ENCODE data around the gene CTDP1.

CTDP1 gene

DNA sequence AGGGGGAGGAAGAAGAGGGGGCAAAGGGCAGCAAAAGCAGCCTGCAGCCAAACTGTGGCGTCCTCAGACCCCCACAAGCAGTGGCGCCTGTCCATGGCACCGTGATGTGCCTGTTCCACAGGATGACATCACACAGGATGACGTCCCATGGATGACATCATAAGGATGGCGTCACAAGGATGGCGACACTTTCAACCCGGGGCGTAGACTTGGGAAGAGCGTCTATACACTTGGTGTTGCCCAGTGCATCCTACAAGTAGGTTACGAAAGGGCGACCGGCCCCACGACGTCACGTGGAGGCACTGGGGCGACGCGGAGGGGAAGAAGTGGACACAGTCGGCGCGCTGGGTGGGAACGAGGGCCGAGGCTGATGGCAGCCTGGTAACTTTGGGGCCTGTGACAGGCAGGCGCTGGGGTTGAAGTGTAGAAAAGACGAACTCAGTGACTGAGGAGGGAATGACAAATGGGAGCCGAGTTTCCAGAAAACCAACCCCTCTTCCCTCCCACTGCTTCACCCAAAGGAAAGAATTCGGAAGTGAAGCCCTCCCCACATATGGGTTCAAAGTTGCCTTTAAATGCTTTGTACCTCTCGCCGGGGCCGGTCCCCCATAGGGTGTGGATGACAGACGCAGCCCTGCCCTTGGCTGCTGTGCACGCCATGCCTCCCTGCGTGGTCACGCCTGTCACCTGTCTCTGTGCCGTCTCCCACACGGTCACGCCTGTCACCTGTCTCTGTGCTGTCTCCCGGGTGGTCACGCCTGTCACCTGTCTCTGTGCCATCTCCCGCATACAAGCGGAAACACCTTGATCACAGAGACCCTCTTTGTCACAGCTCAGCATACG is 104.7 kb downstream of the CTDP1 start:
- no peak; the same call in 2 of the 3 replicates for ATAC-seq
- TF ChIP-seq PPARA (CRISPR knock-in tag; IDR thresholded peaks at IDR 0.05; ENCODE audit: borderline replicate concordance) (no peak), ISL1 (CRISPR knock-in tag; IDR thresholded peaks at IDR 0.05) (no peak), ZNF8 (CRISPR knock-in tag; IDR thresholded peaks at IDR 0.05) (no peak), ARNTL (CRISPR knock-in tag; IDR thresholded peaks at IDR 0.05; ENCODE audit: borderline replicate concordance, low read depth) (no peak)
- TF ChIP-seq, protein P1, sequence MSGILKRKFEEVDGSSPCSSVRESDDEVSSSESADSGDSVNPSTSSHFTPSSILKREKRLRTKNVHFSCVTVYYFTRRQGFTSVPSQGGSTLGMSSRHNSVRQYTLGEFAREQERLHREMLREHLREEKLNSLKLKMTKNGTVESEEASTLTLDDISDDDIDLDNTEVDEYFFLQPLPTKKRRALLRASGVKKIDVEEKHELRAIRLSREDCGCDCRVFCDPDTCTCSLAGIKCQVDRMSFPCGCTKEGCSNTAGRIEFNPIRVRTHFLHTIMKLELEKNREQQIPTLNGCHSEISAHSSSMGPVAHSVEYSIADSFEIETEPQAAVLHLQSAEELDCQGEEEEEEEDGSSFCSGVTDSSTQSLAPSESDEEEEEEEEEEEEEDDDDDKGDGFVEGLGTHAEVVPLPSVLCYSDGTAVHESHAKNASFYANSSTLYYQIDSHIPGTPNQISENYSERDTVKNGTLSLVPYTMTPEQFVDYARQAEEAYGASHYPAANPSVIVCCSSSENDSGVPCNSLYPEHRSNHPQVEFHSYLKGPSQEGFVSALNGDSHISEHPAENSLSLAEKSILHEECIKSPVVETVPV (CRISPR knock-in tag; IDR thresholded peaks at IDR 0.05): no peak

DNA sequence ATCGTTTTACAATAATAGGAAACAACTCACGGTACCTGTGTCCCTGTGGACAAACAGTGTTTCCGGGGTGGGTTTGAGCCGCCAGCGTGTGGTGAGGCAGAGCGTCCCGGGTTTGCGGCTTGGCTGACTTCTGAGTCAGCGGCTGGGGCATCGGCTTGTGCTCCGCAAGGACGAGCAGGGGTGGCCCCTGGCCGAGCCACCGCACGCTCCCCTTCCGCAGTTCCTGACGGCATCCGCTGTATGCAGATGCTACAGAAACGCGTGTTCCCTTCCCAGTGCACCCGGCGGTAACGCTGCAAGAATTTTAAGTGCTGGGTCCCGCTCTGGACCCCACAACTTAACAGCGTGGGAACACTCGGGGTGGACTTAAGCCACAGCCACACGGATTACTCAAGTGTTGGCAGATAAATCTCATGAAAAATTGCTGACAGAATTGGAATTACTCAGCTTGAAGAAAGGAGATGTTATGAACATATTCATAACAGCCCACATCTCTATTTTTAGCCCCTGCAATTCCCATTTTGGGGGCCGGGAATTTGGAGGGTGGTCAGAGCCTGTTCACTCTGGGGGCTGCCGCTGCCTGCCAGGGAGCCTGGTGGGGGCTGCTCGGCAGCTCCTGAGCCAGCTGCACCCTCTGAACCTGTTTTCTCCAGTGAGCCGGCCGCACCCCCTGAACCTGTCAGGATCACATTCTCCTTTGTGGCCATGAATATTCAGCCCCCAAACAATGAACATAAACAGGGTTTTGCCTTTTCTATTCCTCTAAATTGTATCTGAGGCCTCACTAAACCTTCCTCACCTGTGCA is 105.6 kb downstream of the CTDP1 start:
- TF ChIP-seq ESRRG (CRISPR knock-in tag; IDR thresholded peaks at IDR 0.05) (no peak), SNAI2 (CRISPR knock-in tag; IDR thresholded peaks at IDR 0.05) (no peak)
- TF ChIP-seq, protein P2, sequence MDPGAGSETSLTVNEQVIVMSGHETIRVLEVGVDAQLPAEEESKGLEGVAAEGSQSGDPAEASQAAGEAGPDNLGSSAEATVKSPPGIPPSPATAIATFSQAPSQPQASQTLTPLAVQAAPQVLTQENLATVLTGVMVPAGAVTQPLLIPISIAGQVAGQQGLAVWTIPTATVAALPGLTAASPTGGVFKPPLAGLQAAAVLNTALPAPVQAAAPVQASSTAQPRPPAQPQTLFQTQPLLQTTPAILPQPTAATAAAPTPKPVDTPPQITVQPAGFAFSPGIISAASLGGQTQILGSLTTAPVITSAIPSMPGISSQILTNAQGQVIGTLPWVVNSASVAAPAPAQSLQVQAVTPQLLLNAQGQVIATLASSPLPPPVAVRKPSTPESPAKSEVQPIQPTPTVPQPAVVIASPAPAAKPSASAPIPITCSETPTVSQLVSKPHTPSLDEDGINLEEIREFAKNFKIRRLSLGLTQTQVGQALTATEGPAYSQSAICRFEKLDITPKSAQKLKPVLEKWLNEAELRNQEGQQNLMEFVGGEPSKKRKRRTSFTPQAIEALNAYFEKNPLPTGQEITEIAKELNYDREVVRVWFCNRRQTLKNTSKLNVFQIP (CRISPR knock-in tag; IDR thresholded peaks at IDR 0.05; ENCODE audit: borderline replicate concordance, low read depth): no peak
- TF ChIP-seq, protein P1 (CRISPR knock-in tag; IDR thresholded peaks at IDR 0.05): no peak
- peak; percentile 50 for ATAC-seq

DNA sequence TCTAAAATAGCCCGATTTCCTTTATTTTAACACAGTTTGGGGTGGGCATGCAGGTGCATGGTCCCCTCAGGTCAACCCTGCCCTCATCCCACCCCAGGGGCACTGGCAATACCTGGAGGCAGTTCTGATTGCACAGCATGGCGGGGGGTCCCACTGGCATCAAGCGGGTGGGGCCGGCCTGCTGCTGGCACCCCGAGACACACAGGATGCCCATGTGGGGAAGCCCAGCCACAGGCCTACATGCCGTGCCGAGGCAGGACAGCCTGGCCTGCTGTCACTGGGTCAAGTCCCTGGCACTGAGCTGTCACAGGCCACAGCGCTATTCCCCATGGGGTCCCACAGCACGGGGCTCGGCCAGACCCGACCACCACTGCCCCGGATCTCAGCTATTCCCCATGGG is 106.2 kb downstream of the CTDP1 start:
- no peak for ATAC-seq
- no peak for TF ChIP-seq ZC3H10 (CRISPR knock-in tag; IDR thresholded peaks at IDR 0.05)
- TF ChIP-seq PPARA (CRISPR knock-in tag; IDR thresholded peaks at IDR 0.05; ENCODE audit: borderline replicate concordance): no peak
- no peak for TF ChIP-seq ISL1 (CRISPR knock-in tag; IDR thresholded peaks at IDR 0.05)
- TF ChIP-seq ZNF70 (CRISPR knock-in tag; IDR thresholded peaks at IDR 0.05): no peak
- TF ChIP-seq, protein P1 (CRISPR knock-in tag; IDR thresholded peaks at IDR 0.05): no peak
- TF ChIP-seq OSR1 (CRISPR knock-in tag; IDR thresholded peaks at IDR 0.05): no peak
- TF ChIP-seq, protein P3, sequence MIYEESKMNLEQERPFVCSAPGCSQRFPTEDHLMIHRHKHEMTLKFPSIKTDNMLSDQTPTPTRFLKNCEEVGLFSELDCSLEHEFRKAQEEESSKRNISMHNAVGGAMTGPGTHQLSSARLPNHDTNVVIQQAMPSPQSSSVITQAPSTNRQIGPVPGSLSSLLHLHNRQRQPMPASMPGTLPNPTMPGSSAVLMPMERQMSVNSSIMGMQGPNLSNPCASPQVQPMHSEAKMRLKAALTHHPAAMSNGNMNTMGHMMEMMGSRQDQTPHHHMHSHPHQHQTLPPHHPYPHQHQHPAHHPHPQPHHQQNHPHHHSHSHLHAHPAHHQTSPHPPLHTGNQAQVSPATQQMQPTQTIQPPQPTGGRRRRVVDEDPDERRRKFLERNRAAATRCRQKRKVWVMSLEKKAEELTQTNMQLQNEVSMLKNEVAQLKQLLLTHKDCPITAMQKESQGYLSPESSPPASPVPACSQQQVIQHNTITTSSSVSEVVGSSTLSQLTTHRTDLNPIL (CRISPR knock-in tag; IDR thresholded peaks at IDR 0.05; ENCODE audit: low read depth): no peak

DNA sequence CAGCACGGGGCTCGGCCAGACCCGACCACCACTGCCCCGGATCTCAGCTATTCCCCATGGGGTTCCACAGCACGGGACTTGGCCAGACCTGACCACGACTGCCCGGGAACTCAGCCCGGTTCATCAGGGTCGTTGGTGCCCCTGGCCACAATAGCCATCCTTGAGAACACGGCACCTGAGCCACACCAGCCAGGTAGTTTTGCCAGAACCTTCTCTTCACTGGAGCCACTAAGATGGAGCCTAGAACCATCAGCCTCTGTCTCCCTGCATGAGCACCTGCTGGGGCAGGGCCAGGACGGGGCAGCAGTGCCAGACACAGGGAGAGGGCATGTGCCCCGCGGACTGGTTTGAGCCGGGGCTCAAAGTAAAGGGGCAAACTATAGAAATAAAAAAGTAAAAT is 106.7 kb downstream of the CTDP1 start:
- ATAC-seq: no peak
- TF ChIP-seq, protein P4, sequence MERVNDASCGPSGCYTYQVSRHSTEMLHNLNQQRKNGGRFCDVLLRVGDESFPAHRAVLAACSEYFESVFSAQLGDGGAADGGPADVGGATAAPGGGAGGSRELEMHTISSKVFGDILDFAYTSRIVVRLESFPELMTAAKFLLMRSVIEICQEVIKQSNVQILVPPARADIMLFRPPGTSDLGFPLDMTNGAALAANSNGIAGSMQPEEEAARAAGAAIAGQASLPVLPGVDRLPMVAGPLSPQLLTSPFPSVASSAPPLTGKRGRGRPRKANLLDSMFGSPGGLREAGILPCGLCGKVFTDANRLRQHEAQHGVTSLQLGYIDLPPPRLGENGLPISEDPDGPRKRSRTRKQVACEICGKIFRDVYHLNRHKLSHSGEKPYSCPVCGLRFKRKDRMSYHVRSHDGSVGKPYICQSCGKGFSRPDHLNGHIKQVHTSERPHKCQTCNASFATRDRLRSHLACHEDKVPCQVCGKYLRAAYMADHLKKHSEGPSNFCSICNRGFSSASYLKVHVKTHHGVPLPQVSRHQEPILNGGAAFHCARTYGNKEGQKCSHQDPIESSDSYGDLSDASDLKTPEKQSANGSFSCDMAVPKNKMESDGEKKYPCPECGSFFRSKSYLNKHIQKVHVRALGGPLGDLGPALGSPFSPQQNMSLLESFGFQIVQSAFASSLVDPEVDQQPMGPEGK (CRISPR knock-in tag; IDR thresholded peaks at IDR 0.05; ENCODE audit: borderline replicate concordance): no peak
- TF ChIP-seq ISL1 (CRISPR knock-in tag; IDR thresholded peaks at IDR 0.05) (no peak), OSR1 (CRISPR knock-in tag; IDR thresholded peaks at IDR 0.05) (no peak), TCF4 (CRISPR knock-in tag; IDR thresholded peaks at IDR 0.05; ENCODE audit: borderline replicate concordance) (no peak), BACH2 (CRISPR knock-in tag; IDR thresholded peaks at IDR 0.05; ENCODE audit: borderline replicate concordance) (no peak), ZNF565 (CRISPR knock-in tag; conservative IDR thresholded peaks at IDR 0.05; ENCODE audit: low read depth) (no peak), ARNTL (CRISPR knock-in tag; IDR thresholded peaks at IDR 0.05; ENCODE audit: borderline replicate concordance, low read depth) (no peak), RARB (CRISPR knock-in tag; IDR thresholded peaks at IDR 0.05) (no peak), ZNF70 (CRISPR knock-in tag; IDR thresholded peaks at IDR 0.05) (no peak), ZNF8 (CRISPR knock-in tag; IDR thresholded peaks at IDR 0.05) (no peak), ZC3H10 (CRISPR knock-in tag; IDR thresholded peaks at IDR 0.05) (no peak), ZFP3 (CRISPR knock-in tag; IDR thresholded peaks at IDR 0.05) (no peak), GLIS3 (CRISPR knock-in tag; IDR thresholded peaks at IDR 0.05) (no peak), PPARA (CRISPR knock-in tag; IDR thresholded peaks at IDR 0.05; ENCODE audit: borderline replicate concordance) (no peak), ESRRG (CRISPR knock-in tag; IDR thresholded peaks at IDR 0.05) (no peak)
- TF ChIP-seq, protein P1 (CRISPR knock-in tag; IDR thresholded peaks at IDR 0.05): no peak
- TF ChIP-seq, protein P2 (CRISPR knock-in tag; IDR thresholded peaks at IDR 0.05; ENCODE audit: borderline replicate concordance, low read depth): no peak
